Fibroblast of pulmonary artery (primary cell): ENCODE data around the gene EPN1.
A peak's percentile ranks its signal among the peaks of the same experiment; 100 is the strongest.

Experiments
- DNase-seq: peaks from one replicate; pipeline ENCODE4 v3.0.0-alpha.2; 2010; ENCODE audit warnings: low read depth
- H3K4me3 ChIP-seq: replicated peaks from 2 replicates; pipeline ENCODE4 v1.5.1; 2011; ENCODE audit warnings: low read depth, mild to moderate bottlenecking, control low read depth, low read length, moderate library complexity
- CTCF ChIP-seq: IDR thresholded peaks from 2 replicates; pipeline ENCODE4 v1.5.1; 2011; ENCODE audit warnings: mild to moderate bottlenecking, control low read depth, low read length, inconsistent platforms; ENCODE audit errors: missing control alignments

EPN1 gene

GRCh38 chr19:55650602-55651230 is 24.3 kb upstream of the EPN1 start:
- no peak for DNase-seq
- TF ChIP-seq CTCF, result no peak
- no peak overlapping the region for H3K4me3 ChIP-seq

- no peak for TF ChIP-seq CTCF
- H3K4me3 ChIP-seq, result no peak overlapping the region
- no peak for DNase-seq
Measured at GRCh38 chr19:55651236-55651635, 23.8 kb upstream of the EPN1 start.

GRCh38 chr19:55652311-55653128 is 22.5 kb upstream of the EPN1 start:
- no peak overlapping the region for H3K4me3 ChIP-seq
- no peak for DNase-seq
- TF ChIP-seq CTCF, result no peak

- peak; percentile 99 for DNase-seq
- peak overlapping the region; percentile 78 for H3K4me3 ChIP-seq
- TF ChIP-seq CTCF, result peak; percentile 100
Measured at GRCh38 chr19:55653651-55654322, 21.2 kb upstream of the EPN1 start.

GRCh38 chr19:55654323-55654867 is 20.6 kb upstream of the EPN1 start:
- peak; percentile 100 for DNase-seq
- peak overlapping the region; percentile 78 for H3K4me3 ChIP-seq
- no peak for TF ChIP-seq CTCF

GRCh38 chr19:55654868-55655647 is 20.0 kb upstream of the EPN1 start, which contains the start of gene U2AF2:
Gene U2AF2, plus strand, starts transcription at chr19:55655035. Its CDS starts 70 bp downstream, at chr19:55655105.
- H3K4me3 ChIP-seq, result peak within 1 kb of the TSS; percentile 78
- peak; percentile 62 for DNase-seq
- TF ChIP-seq CTCF, result no peak
